AG04449 (cell line): ENCODE results near the gene MXD4.
A peak's percentile ranks its signal among the peaks of the same experiment; 100 is the strongest.

ENCODE experiments used
- CTCF ChIA-PET: fragments of 350-600 bp; formaldehyde crosslinking; extraction: SDS; loops from one replicate; lab custom pipeline; 2021; ENCODE audit warnings: antibody characterized with exemption; lab: Yijun Ruan, JAX
- POLR2A ChIA-PET: fragments of 400-600, 350-600 bp; formaldehyde crosslinking; extraction: SDS; loops from one replicate; lab custom pipeline; 2020; ENCODE audit warnings: antibody characterized with exemption, inconsistent platforms; lab: Yijun Ruan, JAX
- DNase-seq: peaks from one replicate; pipeline ENCODE4 v3.0.0-alpha.2; 2010; ENCODE audit warnings: low read depth, low spot score
- H3K4me3 ChIP-seq: 2 replicates; pipeline ENCODE4 v1.5.1; 2011; ENCODE audit warnings: low read depth, mild to moderate bottlenecking, control low read depth, low read length
- CTCF ChIP-seq: IDR thresholded peaks from one replicate; pipeline ENCODE4 v1.5.1; 2011; ENCODE audit warnings: mild to moderate bottlenecking, moderate library complexity, low read length, control low read depth, inconsistent platforms; ENCODE audit not compliant: insufficient read depth; ENCODE audit errors: missing control alignments

The MXD4 gene

DNA sequence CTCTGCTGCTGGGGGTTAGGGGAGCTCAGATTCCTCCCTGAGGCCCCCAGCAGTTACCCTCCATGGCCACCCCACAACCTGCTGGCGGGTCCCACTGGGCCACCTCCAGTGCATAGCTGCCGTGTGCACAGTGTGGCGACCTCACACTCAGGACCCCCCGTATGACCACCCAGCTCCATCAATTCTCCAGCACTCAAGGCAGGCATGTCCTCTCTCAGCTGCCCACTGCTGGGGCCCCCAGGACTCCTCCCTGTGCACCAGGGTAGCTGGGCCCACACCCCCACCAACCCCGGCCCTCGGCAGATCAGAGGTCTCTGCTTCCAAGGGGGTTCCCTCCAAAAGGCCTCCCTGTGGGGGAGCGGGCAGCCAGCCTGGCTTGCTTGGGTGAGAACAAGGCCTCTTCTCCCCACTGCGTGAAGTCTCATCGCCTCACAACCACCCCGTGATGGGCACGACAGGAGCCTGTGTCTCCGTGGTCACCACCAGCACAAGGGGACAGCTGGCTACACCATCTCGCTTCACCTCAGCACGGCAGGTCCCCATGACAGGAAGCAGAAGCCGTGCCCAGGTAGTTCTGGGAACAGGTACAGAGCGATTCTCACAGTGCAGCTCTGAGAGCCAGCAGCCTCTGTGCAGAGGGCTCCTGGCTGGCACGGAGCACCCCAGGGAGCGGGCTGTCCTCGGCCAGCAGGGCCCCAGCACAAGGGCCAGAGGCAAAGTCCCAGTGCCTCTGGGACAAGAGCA lies 15.4 kb downstream of the MXD4 start:
- DNase-seq, result no peak
- POLR2A ChIA-PET, result no interaction called here
- no peak overlapping the region for H3K4me3 ChIP-seq
- no peak for TF ChIP-seq CTCF
- CTCF ChIA-PET, result no interaction called here

DNA sequence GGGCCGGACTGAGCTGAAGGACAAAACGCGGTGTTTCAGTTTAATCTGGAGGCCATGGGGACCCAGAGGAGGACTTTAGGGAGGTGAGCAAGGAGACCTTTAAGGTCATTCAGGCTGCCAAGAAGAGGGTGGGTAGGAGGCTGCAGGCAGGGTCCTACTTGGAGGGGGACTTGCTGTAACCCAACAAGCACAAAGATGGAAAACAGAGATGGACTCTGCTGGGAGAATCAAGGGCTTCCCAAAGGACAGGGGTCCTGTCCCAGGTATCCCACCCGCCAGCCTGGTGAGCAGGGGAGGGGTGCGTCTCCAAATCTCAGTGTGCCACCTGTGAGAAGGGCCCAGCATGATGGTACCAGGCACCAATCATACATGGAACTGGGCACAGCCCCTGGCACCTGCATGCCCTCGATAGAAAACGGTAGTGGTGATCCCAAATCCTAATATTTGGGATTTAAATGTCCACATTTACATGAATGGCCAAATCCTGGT lies 16.1 kb downstream of the MXD4 start:
- DNase-seq, result no peak
- POLR2A ChIA-PET, result no interaction called here
- no peak overlapping the region for H3K4me3 ChIP-seq
- CTCF ChIA-PET, result no interaction called here
- no peak for TF ChIP-seq CTCF

- TF ChIP-seq CTCF, result no peak
- ChIA-PET POLR2A (no interaction called here), CTCF (interaction anchor here (1.2 kb wide), 1 partner anchor 15 kb away, joined by 3 read pairs; no protein-coding TSS in a partner anchor)
- DNase-seq, result no peak
- H3K4me3 ChIP-seq, result no peak overlapping the region
Observed at GRCh38 chr4:2245057-2245786, 16.7 kb downstream of the MXD4 start.

GRCh38 chr4:2243681-2244380 lies 18.1 kb downstream of the MXD4 start:
- H3K4me3 ChIP-seq, result no peak overlapping the region
- ChIA-PET CTCF (interaction anchor here (0.7 to 1.2 kb wide), 2 partner anchors 8 to 16 kb away, joined by 3 to 4 read pairs; no protein-coding TSS in a partner anchor), POLR2A (no interaction called here)
- DNase-seq, result no peak
- peak; percentile 17 for TF ChIP-seq CTCF

- peak; percentile 59 for DNase-seq
- no peak for TF ChIP-seq CTCF
- H3K4me3 ChIP-seq, result peak within 1 kb of the TSS; percentile 95
- CTCF ChIA-PET, result interaction anchor here (2.3 to 2.5 kb wide), 2 partner anchors 17 to 21 kb away, joined by 8 to 10 read pairs; no protein-coding TSS in a partner anchor
- POLR2A ChIA-PET, result interaction anchor here (0.5 to 2.5 kb wide), 5 partner anchors 9 to 174 kb away, joined by 3 to 12 read pairs (median 3); partner anchors contain the start of gene MXD4
Observed at GRCh38 chr4:2241410-2242353, 20.2 kb downstream of the MXD4 start, which contains the start of the genes HAUS3 and POLN. TSS of gene HAUS3 (minus strand) at chr4:2242121. CDS start at chr4:2240946, 1,175 bp downstream. TSS of gene POLN (minus strand) at chr4:2242121. CDS start at chr4:2229231, 12,890 bp downstream.
